Urothelium cell line (cell line): ENCODE results near the gene IL12A.

Experiments
- DNase-seq: peaks from one replicate; pipeline ENCODE4 v3.0.0; 2011; ENCODE audit warnings: low spot score, mixed read lengths
- FAIRE-seq: peaks from 2 replicates; lab custom pipeline; 2011; peaks lifted over from hg19 to GRCh38; lab: Jason Lieb, UNC

IL12A gene

DNA sequence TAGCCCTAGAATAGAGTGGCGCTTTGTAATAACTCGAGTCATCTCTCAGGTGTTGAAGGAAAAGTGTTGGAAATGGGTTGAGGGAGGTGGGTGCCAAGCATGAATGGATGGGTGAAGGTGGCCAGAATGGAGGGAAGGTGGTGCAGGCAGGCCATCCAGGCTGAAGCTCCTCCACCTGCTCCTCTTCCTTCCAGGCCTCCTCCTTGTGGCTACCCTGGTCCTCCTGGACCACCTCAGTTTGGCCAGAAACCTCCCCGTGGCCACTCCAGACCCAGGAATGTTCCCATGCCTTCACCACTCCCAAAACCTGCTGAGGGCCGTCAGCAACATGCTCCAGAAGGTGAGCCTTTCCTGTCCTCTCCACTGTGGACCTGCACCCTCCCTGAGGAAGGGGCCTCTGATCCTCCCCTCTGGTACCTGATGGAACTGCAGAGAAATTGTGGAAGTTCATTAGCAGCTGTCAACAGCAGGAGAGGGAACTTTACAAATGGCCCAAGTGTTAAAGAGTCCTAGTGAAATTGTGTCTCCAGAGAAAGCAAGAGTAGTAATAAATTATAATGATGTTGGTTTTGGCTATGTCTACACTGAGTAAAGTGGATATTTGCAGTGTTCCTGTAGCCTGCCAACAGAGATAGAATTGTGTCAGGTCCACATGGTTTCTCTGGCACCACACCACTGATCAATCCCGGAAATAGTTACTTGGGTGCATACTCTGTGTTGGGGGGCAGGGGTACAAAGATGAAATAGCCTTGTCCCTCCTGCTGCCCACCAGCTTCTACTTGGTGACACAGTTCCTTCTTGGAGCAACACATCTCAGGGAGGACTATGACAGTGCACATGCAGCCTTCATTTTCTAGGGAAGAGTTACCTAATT is 1.6 kb downstream of the IL12A start:
- DNase-seq (no peak), FAIRE-seq (no peak)

DNA sequence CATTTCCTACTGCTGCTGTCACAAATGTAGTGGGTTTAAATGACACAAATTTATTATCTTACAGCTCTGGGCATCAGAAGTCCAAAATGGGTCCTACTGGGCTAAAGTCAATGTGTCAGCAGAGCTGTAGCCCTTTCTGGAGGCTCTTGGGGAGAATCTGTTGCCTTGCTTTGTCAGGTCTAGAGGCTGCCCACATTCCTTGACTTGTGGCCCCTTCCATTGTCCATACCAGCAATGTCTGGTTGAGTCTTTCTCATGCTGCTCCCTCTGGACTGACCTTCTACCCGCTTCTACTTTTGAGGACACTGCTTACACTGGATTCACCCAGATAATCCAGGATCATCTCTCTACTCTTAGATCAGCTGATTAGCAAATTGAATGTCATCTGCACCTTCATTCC is 3.0 kb downstream of the IL12A start:
- DNase-seq (no peak), FAIRE-seq (no peak)

DNA sequence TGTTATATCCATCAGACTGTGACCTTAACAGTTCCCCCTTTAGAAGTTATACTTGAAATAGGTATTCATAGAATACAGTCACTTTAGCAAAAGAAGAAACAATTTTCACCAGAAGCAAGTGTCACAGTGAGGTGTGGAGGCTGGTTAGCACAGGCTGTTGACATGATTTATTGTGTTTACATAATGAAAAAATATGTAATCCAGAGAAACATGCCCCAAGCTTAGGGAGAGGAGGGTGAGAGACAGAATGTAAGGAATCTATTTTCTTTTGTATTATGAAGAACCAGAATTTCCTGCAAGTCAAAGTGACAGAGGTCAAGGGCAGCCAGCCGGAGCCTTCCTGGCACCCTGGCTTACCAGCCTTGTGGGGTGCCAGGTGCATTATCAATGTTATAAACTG is 4.0 kb downstream of the IL12A start:
- FAIRE-seq (no peak), DNase-seq (no peak)

DNA sequence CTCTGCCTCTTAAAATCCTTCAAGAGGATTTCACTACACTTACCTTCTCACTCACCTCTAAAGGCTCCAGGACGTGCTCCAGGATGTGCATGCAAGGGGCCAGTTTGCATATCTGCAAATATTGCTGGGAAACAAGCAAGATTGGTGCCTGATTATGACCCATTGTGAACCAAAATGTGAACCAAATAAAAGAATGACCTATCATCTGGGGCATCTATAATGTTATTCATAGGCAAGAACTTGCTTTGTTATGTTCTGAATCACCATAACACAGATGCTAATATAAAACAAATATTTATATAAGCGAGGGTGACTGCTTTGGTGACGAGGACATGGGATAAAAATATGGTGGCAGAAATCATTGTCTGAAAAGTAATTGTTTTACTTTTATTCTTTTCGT is 5.5 kb downstream of the IL12A start:
- DNase-seq (no peak), FAIRE-seq (no peak)

DNA sequence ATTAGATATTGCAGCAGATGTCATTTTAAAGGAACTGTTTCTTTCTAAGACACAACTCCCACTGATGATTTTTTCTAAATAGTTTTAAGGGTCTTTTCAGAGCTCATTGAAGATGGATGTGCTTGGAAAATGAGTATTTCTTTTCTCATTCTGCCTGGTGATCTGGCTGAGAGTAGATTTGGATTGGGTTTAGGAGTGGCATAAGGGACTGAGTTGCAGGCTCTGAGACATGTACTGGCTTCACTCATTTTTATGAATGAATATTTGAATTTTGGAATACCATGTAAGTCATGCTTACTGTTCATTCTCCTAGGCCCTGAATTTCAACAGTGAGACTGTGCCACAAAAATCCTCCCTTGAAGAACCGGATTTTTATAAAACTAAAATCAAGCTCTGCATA is 6.5 kb downstream of the IL12A start:
- DNase-seq = no peak
- no peak for FAIRE-seq

DNA sequence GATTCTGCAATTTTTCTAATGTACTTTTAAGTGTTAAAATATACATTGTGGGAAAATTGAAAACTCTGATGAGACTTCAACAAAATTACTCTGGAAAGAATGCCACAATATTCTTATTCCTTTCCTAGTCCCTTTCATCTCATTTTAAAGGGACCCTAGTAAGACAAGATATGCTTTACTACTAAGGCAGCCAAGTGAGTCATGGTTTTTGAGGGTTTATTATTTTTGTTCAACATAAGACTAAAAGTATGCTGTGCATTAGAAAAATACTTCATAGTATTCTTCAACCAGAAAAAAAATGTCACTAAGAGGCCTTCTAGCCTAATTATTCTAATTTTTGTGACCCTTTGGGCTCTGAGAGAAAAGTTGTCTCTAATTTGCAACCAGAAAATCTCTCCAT is 7.4 kb downstream of the IL12A start:
- DNase-seq = no peak
- no peak for FAIRE-seq

DNA sequence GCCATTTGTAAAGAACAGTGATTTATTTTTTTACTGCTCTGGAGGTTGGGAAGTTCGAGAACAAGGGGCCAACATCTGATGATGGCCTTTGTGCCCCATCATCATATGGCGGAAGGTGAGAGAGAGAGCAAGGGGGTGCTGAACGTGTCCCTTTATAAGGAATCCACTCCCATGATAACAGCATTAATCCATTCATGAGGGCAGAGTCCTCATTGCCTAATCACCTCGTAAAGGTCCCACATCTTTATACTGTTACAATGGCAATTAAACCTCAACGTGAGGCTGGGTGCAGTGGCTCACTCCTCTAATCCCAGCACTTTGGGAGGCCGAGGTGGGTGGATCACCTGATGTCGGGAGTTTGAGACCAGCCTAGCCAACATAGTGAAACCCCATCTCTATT is 8.3 kb downstream of the IL12A start:
- no peak for DNase-seq

DNA sequence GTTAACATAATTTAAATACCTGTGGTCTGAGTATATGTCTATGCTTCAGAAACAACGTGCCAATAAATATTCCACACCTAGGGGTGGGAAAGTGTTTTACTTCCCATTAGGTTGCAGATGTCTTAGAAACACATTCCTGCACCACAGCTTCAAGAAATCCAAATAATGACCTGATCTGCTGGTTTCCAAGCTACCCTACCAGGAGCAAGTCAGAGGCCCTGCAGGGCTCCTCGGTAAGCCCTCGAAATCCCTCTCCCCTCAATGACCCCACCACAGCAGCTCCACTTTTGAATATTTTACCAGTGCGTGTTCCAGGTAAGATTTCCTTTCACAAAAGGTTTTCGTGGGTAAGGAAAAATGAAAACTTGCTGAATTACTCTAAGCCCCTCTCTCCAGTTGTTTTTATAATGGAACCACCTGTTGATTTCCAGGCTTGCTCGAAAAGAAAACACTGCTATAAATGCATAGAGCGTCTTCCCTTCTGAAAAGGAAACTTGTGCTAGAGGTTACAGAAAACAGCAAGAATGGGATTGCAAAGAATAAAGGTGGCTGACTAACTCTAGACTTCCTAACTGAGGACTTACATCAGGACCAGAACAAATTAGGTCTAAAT is 12.6 kb downstream of the IL12A start:
- FAIRE-seq = no peak
- no peak for DNase-seq

More for the DNA sequence above, 8.3 kb downstream of the IL12A start:
- FAIRE-seq = no peak

DNA sequence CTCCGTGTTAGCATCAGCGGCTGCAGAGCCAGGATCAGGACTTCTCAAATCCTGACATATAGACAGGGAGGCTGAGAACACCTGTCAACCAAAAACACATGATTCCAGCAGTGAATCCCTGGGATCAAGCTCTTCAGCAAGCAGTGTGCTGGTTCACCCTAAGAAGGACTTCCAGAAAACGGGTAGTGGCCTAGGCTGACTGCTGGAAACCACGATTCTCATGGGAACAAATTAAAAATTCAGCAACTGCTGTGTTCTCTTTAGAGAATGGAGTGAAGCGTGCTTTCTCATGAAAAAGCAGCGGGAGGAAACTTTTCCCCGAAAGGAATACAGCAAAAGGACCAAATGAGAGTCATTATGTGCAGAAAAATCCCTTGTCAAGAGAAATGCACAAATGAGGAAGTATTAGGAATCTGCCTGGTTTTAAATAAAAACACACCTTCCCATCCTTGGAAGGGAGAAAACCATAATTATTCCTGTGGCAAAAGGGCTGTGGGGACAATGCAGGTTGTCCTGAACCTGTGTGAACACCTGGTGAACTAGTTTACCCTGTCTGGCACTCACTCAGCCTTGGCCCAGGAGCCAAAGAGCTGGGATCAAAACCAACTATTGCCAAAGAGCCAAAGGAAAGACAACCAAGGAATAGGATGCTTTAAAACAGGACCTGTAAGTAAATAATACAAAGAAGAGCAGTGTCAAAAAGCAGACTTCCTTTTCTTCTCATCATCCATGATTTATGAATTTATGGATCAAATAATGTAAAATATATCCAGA is 13.4 kb downstream of the IL12A start:
- FAIRE-seq (no peak), DNase-seq (no peak)

DNA sequence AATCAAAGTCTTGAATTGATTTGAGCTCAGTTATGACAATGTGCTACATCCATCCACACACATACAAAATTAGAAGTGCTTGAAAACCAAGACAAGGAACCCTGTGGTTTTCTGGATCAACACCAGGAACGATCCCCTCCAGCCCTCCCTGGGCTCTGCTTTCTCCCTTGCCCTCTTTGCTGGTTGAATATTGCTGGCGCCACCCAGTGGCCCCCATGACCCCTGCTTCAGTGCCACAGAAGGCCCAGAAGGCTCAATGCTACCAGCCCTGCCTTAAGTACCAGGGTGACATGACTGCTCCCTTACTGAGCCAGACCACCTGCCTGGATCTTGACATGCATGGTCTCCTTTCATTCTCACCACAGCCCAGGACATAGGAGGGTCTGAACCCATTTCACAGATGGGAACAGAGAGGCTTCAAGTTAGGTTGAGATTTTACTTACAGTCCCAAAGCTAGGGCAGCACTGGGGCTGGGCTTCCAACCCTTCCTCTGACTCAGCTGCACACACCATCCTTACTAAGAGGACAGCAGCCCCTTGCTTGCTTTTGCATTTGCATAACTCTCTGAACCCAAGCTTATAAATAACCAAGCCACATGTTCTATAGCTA is 15.0 kb downstream of the IL12A start:
- FAIRE-seq (no peak), DNase-seq (peak; percentile 50)

DNA sequence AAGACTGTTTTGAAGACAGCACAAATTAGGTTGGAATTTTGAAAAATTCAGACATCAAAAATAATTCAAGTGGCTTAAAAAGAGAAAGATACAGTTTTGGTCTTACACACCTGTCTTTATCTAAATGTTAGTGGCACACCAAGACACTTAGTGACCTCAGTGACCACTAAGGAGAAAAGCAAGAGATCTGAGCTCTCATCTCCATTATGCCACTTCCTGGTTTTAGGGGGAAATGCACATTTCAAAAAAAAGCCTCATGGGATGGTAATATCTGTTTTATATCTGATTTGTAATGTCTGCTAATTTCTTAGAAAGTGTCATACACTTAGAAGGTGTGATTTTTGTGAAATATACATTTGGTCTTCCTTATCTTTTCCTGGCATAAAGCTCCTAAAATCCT is 16.4 kb downstream of the IL12A start:
- FAIRE-seq (no peak), DNase-seq (no peak)

DNA sequence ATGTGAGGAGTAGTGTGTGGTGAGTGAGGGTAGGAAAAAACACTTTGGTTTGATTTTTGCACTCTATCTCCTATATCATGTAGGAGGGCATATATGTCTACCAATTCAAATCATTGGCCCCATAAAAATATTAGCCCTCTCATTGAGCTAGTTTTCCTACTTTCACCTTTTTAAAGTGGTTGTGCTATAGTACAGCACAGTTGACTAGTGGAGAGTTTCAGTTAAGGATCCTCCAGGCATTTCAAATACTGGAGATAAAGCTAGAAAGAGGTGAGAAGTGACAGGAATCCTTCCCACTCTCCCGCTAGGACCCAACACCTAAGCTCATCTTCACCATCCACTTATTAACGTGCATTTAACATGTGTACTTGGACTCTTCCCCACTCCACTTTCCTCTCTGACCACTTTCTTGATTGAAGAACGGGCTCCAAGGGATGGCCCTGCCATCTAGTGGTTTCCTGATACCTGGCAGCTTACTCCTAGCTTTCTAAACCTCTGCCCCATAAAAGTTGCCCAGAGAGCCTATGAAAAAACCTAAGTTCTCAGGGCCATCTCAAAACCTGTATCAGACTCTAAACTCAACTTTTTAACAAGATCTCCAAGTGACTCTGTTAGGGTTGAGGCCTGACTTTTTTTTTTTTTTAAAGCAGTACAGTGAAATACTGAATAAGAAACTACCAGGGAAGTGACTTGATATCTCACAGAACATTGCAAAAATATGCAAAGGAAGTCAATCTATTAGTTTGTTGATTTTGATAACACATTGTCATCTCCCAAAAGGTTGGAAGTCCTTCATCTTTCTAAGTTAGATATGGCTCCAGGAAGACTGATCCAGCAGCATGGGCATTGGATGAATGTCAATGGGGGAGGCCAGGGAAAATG is 17.9 kb downstream of the IL12A start:
- DNase-seq (peak; percentile 70), FAIRE-seq (no peak)

DNA sequence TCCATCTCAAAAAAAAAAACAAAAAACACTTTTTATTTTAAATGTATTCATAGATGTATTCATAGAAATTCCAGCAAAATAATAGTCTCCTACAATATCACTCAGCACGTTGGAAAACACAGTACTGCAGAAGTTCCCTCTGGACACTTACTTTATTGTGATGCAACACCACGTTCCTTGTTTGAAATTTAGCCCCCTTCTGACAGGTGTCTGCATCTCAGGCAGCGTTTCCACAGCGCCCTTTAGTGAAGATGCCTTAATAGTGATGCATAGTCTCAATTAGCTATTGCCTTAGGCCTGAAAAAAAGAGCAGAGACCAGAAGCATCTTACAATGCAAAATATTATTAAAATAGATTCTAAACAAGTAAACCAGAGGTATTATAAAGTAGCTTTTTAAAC is 20.3 kb downstream of the IL12A start:
- no peak for DNase-seq
- no peak for FAIRE-seq

DNA sequence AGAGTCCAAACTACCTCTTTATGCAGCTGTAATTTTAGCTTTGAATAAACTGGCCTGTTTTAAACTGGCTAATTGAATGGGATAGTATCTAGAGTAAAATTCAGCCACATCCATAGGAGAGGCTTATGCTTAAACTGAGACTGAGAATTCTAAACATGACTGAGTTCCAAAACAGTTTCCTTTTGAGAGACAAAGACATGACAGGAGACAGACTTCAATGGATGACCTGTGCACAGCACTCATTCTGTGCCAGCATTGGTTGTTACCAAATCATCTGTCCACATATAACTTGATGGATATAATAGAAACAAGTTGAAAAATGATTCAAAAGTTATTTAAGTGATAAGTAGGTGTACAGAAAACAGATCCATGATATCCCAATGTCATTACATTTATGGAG is 20.9 kb downstream of the IL12A start:
- FAIRE-seq = no peak
- DNase-seq = no peak

DNA sequence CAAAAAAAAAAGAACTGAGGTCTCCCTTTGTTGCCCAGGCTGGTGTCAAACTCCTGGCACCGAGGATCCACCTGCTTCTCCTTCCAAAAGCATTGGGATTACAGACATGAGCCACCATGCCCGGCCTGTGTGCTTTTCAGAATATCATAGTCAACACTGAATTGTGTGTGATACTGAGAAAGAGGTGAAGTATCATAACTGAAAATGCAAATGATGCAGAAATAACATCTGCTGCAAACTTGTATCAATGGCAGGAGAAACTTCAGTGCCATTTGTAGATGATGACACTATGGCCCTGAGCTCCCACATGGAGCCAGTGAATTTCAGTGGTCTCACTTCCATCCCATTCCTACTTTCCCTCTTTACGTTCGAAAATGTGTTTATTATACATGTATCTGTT is 21.9 kb downstream of the IL12A start:
- no peak for DNase-seq
- FAIRE-seq = no peak

DNA sequence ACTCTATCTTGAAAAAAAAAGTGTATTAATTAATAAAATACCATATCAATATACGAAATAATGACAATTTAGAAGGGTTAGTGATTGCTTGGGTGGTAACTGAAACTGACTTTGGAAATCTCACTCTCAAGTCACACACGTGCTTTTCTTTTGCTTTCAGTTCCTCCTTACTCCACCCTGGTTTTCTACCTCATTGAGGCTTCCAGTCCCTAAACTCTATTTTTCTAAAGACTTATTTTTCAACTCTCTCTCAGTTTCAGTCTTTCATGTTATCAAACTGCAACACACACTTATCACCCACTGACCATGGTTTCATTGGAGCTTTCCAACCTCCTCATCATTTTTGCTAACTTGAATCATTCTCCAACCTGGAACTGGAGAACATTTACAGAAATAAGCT is 23.5 kb downstream of the IL12A start:
- FAIRE-seq (no peak), DNase-seq (no peak)

DNA sequence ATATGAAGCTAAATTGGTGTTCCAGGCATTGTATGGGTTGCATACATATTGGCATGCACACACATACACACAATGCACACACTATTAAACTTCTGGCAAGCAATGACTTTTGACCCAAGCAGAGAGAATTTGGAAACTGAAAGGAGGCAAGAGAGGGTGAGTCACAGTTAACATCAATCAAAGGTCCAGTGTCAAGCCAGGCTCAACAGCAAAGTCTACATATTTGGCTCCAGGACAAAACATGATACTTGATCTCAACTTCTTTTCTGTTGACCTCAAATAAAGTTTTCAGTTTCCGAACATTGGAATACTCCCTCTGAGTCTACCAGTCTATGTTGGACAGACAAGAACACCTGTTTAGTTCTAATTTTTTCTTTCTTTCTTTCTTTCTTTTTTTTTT is 28.3 kb downstream of the IL12A start:
- FAIRE-seq (no peak), DNase-seq (peak; percentile 20)

DNA sequence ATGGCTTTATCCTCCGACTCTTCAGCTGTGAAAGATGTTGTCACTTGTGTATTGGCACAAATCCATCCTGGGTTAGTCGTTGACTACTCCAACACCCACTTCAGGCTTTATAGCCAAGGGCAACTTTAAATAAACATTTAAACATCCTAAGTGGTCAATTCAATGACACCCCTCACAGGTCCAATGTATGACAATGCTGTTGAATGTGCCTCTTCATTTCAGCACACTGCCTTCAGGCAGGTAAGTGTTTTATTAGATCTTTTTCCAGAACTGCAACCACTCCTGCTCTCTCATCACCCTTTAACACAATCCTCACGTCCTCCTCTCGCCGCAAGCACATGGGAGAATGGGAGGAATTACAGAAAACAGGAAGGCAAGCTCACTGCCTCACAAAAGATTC is 30.3 kb downstream of the IL12A start:
- no peak for DNase-seq
- no peak for FAIRE-seq

DNA sequence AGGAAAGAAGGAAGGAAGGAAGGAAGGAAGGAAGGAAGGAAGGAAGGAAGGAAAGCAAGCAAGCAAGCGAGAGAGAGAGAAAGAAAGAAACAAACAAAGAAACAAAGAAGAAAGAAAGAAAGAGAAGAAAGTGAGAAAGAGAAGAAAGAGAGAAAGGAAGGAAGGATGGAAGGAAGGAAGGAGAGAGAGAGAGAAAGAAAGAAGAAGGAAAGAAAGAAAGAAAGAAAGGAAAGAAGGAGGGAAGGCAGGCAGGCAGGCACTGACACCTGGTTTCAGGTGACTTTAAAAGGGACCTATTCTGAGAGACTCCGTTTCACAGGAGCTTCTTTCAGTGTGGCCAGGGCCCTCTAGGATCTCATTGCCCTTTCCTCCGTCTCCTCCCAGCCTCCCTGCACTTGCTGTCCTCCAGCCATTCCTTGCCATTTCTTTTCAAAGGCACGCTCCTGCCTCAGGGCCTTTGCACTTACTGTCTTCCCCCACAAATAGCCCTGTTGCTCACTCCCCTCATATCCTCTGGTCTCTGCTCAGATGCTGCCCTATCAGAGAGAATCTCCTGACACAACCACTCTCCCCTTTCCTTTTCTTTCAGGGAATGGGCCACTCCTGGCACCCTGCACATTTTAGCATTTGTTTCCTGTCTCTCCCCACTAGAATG is 31.5 kb downstream of the IL12A start:
- FAIRE-seq (no peak), DNase-seq (no peak)

DNA sequence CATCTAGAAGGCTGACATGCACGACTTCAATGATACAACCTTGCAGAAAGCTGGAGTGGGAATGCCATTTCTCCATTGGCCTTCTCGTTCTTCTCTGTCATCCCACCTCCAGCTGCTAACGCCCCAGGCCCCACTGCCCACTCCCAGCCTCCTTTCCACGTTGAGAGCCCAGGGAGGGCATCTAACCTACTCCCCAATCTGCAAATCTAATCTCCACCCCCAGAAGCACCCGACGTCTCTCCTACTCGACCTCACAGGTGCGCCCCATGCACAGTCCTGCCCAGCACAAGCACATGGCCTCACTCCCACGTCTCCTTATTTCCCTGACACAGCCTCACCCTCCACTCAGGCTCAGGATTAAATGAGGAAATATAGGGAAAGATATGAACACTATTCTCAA is 33.4 kb downstream of the IL12A start:
- FAIRE-seq (no peak), DNase-seq (no peak)
